HPDE6-E6E7 (cell line): ENCODE data around the gene UGT2B17.
"Not testable (repeated sequence)": the region's sequence is repeated elsewhere in the genome, so short reads cannot be mapped to it uniquely, and the experiment has no call there.

Experiments
- DNase-seq: peaks from one replicate; pipeline ENCODE4 v3.0.0; 2011; ENCODE audit warnings: missing footprints; ENCODE audit errors: extremely low spot score

Gene UGT2B17

DNA sequence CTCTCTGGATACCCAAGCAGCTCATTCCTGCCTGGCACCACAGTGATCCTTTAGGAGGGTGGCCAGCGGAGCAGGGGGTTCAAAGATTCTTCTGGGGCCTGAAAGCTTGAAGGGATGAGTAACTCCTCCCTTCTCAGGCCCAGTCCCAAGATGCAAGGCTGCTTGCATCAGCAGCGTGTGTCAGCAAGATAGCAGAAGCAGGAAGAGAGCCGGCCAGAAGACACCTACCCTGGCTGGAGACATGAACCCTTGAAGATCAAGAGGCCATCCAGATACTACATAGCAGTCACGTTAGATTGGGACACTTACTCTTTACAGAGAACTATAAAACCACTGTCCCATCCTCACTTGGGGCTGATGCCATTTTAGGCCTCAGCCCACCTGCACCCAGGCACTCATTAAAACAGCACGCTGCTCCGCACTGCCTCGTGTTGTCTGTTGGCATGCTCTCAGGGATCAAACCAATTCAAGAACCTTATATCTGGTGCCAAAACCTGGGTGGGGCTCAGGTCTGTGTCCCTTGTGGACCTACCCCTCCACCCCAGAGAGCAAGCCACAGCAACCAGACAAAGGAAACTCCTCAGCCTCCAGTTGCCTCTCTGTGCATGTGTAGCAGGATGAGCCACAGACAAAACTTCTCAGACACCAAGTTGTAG is 6.5 kb downstream of the UGT2B17 start:
- no peak for DNase-seq

GRCh38 chr4:68569036-68569435 is 7.1 kb downstream of the UGT2B17 start:
- DNase-seq, result not testable (repeated sequence)

GRCh38 chr4:68568535-68568934 is 7.6 kb downstream of the UGT2B17 start:
- DNase-seq, result not testable (repeated sequence)

- DNase-seq, result not testable (repeated sequence)
Observed at GRCh38 chr4:68566364-68566763, 9.8 kb downstream of the UGT2B17 start.

DNA sequence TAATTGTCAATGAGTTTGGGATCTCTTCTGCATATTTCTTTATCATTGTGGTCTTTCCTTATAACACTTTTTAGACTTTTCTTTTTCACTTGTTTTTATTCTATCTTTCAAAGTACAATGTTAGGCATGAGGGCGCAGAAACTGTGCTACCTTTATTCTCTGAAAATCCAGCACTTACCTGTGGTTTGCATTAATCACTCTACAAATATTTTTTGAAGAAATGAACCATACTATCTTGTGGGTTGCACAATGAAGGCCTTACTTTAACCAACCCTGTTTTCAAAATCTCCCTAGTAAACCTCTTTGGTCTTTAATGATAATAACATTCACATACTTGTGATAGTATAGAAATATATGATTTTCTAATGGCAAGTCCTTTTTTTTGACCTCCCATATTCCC is 11.0 kb downstream of the UGT2B17 start:
- not testable (repeated sequence) for DNase-seq

- DNase-seq, result not testable (repeated sequence)
Observed at GRCh38 chr4:68560364-68561070, 15.6 kb downstream of the UGT2B17 start.

DNA sequence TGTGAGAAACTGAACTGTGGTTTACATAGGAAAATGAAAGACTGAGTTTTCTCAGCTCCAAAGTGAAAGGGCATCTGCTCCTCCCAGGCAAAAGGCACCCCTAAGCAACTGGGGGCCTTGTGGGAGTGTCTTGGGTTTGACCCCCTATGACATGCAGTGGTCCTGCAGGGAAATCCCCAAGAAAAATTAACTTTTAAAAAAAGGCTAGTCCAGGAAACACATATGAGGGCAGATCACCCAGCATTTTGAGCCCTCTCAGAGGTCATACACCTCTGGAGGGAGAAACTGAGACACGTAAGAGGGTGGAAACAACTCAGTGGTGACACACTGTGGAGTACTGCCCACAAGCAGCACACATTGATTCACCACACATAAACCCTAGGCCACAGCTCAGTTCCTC is 22.3 kb downstream of the UGT2B17 start:
- DNase-seq, result not testable (repeated sequence)

GRCh38 chr4:68552818-68553811 is 23.0 kb downstream of the UGT2B17 start:
- DNase-seq, result not testable (repeated sequence)

- DNase-seq, result not testable (repeated sequence)
Observed at GRCh38 chr4:68542742-68543141, 33.4 kb downstream of the UGT2B17 start.

DNA sequence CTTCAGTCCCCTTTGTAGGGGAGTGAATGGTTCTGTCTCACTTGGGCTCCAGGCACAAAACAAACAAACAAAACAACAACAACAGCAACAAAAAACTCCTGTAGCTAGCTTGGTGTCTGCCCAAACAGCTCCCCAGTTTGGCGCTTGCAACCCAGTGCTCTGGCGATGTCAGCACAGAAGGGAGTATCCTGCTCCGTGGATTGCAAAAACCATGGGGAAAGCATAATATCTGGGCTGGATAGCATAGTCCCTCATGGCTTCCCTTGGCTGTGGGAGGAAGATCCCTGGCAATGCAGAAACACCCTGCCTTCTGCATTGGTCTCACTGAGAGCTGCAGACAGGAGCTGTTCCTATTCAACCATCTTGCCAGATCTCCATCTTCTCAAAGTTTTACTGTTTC is 39.7 kb downstream of the UGT2B17 start:
- DNase-seq, result no peak

- DNase-seq, result no peak
Observed at GRCh38 chr4:68535974-68536373, 40.1 kb downstream of the UGT2B17 start.

- not testable (repeated sequence) for DNase-seq
Observed at GRCh38 chr4:68522232-68522631, 53.9 kb downstream of the UGT2B17 start.

DNA sequence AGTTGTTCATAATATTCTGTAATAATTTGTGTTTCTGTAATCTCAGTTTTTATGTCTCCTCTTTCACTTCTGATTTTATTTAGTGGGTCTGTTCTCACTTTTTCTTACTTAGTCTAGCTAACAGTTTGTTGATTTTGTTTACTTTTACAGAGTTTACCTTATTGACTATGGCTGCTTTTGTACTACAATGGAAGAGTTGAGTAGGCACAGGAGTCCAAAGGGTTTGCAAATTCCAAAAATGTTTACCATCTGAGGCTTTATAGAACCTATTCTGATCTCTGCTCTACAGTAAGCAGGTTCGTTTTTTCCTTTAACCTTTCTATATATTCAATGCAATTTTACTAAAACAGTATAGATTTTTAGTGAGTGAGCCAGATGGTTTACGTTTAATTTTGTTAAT is 55.1 kb downstream of the UGT2B17 start:
- no peak for DNase-seq

DNA sequence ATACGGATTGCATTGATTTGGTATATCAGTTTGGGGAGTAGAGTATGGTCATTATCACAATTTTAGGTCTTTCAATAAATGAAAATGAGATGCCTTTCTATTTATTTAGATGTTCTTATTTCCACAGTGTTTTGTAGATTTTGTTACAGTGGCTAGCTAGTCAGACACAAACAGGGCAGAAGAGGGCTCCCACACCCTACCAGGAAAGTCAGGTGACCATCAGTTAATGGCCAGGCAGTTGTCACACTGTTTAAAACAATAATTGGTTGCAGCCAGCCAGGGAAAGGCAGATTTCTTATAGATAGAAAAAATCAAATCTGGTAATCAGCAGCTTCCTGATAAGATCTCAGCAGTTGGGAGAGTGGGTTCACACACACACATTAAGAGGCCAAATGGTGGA is 57.2 kb downstream of the UGT2B17 start:
- no peak for DNase-seq

- not testable (repeated sequence) for DNase-seq
Observed at GRCh38 chr4:68505452-68505851, 70.7 kb downstream of the UGT2B17 start.

GRCh38 chr4:68504836-68505235 is 71.3 kb downstream of the UGT2B17 start:
- DNase-seq, result not testable (repeated sequence)

DNA sequence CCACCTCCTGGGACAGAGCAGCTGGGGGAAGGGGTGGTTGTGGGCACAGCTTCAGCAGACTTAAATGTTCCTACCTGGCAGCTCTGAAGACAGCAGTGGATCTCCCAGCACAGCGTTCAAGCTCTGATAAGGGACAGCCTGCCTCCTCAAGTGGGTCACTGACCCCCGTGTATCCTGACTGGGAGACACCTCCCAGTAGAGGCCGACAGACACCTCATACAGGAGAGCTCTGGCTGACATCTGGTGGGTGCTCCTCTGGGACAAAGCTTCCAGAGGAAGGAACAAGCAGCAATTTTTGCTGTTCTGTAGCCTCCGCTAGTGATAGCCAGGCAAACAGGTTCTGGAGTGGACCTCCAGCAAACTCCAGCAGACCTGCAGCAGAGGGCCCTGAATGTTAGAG is 72.7 kb downstream of the UGT2B17 start:
- DNase-seq, result not testable (repeated sequence)

DNA sequence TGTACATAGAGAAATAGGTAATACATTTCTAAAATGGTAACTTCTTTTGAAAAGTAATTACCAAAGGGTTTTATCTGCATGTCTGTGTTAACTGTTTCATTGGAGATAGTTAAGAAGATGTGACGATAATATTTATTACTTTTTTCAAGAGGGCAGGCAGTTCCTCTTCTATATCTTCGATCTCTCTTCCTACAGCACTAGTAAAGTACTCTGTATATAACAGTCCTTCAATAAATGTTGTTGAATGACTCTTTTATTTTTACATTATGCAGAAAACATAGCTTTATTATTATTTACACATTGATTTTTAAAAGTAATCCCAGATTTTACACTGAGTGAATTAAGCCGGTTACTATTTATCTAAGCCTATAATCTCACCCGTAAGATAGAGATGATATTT is 77.1 kb downstream of the UGT2B17 start:
- no peak for DNase-seq

DNA sequence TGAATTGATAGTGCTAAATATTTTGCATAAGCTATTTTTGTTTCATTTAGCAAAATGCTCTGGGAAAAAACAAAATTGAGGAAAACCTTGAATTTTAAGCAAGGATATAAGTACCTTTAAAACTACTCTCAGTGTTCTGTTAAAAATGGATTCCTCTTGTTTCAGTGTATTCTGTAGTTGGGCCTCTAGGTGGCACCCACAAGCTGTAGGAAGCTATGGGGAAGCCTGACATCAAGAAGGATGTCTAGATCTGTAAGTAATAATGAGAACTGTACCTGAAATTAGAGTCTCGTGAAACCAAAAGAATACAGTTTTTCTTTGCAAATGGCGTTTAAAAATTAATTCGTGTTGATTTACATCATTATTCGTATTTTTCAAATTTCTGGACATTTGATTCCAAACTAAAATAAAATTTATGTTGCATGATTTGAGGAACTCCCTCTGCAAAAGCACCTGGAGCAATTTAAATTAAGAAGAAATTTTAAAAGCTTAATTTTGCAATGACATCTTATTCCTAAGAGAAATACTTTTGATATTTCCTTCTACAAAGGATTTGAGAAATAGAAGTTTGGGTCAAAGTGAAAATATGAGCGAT is 77.6 kb downstream of the UGT2B17 start:
- DNase-seq, result peak; percentile 14

GRCh38 chr4:68494688-68495087 is 81.4 kb downstream of the UGT2B17 start:
- no peak for DNase-seq

- no peak for DNase-seq
Observed at GRCh38 chr4:68490826-68491457, 85.2 kb downstream of the UGT2B17 start.
